Naive thymus-derived CD8-positive, alpha-beta T cell (primary cell): Measurements from ENCODE around the gene MTRF1. TPM values are rescaled to one million over a fixed set of nuclear protein-coding genes. Genes with fewer than 3 reads are reported as not detected.
A peak's percentile ranks its signal among the peaks of the same experiment; 100 is the strongest.

ENCODE experiments used
- ATAC-seq, 2 donors: fragments of 150-1000 bp; cut with Tn5 transposase in 1 of 2; sonication (Bioruptor Pico), chemical (Tn5 transposase) in 1 of 2; 1 replicate in 1 of 2; 2 replicates in 1 of 2; pipeline ENCODE4 v1.10.0; 2021; ENCODE audit warnings: mild to moderate bottlenecking in 2 of 2, moderate library complexity in 2 of 2
- POLR2A ChIA-PET: fragments of 350-600 bp; sonication (Branson Sonifier 250); formaldehyde crosslinking; loops from one replicate; lab custom pipeline; 2021; ENCODE audit warnings: antibody characterized with exemption; lab: Charles Lee
- DNase-seq, 10 donors: peaks; one replicate each; pipeline versions ENCODE4 v3.0.0 to v3.0.0-alpha.2; 2020 to 2022
- H3K27ac Mint-ChIP-seq, 10 donors: one replicate each; pipeline ENCODE4 v1.8.0; 2020 to 2022; ENCODE audit warnings: mild to moderate bottlenecking in 10 of 10, mixed read lengths in 10 of 10, moderate library complexity in 4 of 10, inconsistent platforms in 1 of 10
- H3K27me3 Mint-ChIP-seq, 5 donors: one replicate each; pipeline ENCODE4 v1.8.0; 2021 to 2022; ENCODE audit warnings: mixed read lengths in 5 of 5
- H3K36me3 Mint-ChIP-seq, 3 donors: one replicate each; pipeline ENCODE4 v1.8.0; 2020 to 2022; ENCODE audit warnings: mixed read lengths in 3 of 3, mild to moderate bottlenecking in 2 of 3, inconsistent platforms in 1 of 3
- H3K4me1 Mint-ChIP-seq, 4 donors: one replicate each; pipeline ENCODE4 v1.8.0; 2021 to 2022; ENCODE audit warnings: mixed read lengths in 4 of 4
- H3K4me3 Mint-ChIP-seq, 10 donors: one replicate each; pipeline ENCODE4 v1.8.0; 2020 to 2022; ENCODE audit warnings: mild to moderate bottlenecking in 10 of 10, mixed read lengths in 10 of 10, moderate library complexity in 6 of 10, inconsistent platforms in 1 of 10
- H3K9me3 Mint-ChIP-seq, 9 donors: one replicate each; pipeline ENCODE4 v1.8.0; 2020 to 2022; ENCODE audit warnings: mixed read lengths in 9 of 9, mild to moderate bottlenecking in 3 of 9, inconsistent platforms in 1 of 9, moderate library complexity in 1 of 9
- polyA plus RNA-seq, 3 donors: library from polyadenylated mRNA; unstranded; fragments of 300-500 nt; fragmentation: Illumina TruSeq; gene quantifications; one replicate each; pipeline ENCODE4 v1.2.3, GENCODE V29; 2021
- total RNA-seq, 8 experiments: library from RNA in 2 of 8; stranded (reverse) in 2 of 8; gene quantifications; one replicate each; pipeline ENCODE4 v1.2.3 and lab custom pipeline; 2021 to 2026

MTRF1 gene, protein sequence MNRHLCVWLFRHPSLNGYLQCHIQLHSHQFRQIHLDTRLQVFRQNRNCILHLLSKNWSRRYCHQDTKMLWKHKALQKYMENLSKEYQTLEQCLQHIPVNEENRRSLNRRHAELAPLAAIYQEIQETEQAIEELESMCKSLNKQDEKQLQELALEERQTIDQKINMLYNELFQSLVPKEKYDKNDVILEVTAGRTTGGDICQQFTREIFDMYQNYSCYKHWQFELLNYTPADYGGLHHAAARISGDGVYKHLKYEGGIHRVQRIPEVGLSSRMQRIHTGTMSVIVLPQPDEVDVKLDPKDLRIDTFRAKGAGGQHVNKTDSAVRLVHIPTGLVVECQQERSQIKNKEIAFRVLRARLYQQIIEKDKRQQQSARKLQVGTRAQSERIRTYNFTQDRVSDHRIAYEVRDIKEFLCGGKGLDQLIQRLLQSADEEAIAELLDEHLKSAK
- total RNA-seq (10 to 100 TPM; 44.2 to 45.9 TPM), polyA plus RNA-seq (10 to 100 TPM; 13.8 to 24.3 (median 19.7) TPM), total RNA-seq (lab: John Stamatoyannopoulos, UW) (23.3 to 64.0 (median 46.5) reads per million in 6 experiments)

DNA sequence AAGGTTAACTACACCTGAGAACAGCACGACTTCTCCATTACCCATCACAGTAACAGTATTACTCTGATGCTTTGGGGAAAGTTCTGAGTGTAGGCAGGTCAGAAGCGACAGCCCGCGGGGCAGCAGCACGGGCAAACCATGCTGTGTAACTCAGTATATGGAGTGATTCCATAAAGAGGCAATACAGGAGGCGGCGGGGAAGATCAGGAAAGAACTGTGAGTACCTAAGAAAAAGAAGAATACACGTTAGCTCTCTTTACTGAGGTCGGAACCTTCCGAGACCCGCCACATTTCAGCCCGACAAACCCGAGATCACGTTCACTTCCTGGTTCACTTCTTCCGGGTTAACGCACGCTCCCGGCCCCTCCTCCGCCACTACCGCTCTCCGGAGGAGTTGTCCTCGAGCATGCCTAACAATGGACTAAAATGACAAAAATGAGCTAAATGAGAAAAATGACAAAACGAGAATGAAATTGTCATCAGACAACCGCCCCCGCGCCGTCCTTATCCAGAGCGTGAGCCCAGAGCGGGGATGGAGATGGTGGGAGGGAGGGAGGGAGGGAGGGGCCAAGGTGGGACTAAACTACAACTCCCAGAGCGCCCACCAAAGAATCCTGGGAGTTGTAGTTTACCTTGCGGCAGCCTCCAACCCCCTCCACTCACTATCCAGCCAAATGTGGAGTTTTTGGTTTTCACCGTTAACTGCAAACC, at the start of gene MTRF1:
MTRF1 (minus strand) TSS at position 316 of the 711 bp plus-strand sequence. CDS start 2,669 bp downstream, outside the sequence.
- Mint-ChIP-seq H3K9me3 (peaks cover 0 to 6% (median 2%) of the 10 kb centered on the region in 9 donors), H3K27ac (peak within 1 kb of the TSS; percentile 95 to 99 (median 98)), H3K27me3 (no peaks in the 10 kb centered on the region), H3K36me3 (peaks cover 3 to 25% (median 13%) of the 10 kb centered on the region in 3 donors), H3K4me1 (peaks cover 7 to 51% (median 34%) of the 10 kb centered on the region in 4 donors), H3K4me3 (peak within 1 kb of the TSS; percentile 94 to 99 (median 97))
- ATAC-seq (peak; percentile 91 to 93), DNase-seq (peak; percentile 60 to 93 (median 81))
- POLR2A ChIA-PET: interaction anchor here (0.8 to 2.2 kb wide), 11 partner anchors 9 to 1727 kb away, joined by 3 to 12 read pairs (median 4); partner anchors contain the start of gene WBP4

DNA sequence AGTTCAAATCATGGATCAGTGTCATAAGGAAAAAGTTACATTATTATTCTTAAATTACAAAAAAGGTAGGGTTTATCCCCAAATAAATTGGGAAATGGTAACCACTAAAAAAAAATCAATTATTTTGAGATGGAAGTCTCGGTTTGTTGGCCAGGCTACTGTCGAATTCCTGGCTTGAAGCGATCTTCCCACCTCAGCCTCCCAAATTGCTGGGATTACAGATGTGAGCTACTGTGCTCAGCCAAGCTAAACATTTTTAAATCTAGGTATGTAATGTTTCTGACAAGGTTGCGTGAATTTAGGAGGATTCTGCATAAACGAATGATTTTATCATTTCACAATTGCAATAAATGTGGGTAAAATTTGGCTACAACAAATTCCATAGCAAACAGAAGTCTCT, 49.7 kb upstream of the MTRF1 start:
- Mint-ChIP-seq H3K4me1 (peaks cover 11 to 67% (median 51%) of the 10 kb centered on the region in 4 donors), H3K27me3 (peaks cover 0 to 1% (median 0%) of the 10 kb centered on the region in 5 donors), H3K9me3 (no peaks in the 10 kb centered on the region), H3K4me3 (peak overlapping the region; percentile 67 to 99 (median 94)), H3K27ac (peak overlapping the region in 9 of 10 donors; percentile 25 to 93 (median 78)), H3K36me3 (peaks cover 6 to 18% (median 10%) of the 10 kb centered on the region in 3 donors)
- POLR2A ChIA-PET: interaction anchor here (0.5 to 2.0 kb wide), 6 partner anchors 26 to 797 kb away, joined by 3 to 10 read pairs (median 4); partner anchors contain the start of gene MTRF1
- DNase-seq (no peak), ATAC-seq (no peak)

DNA sequence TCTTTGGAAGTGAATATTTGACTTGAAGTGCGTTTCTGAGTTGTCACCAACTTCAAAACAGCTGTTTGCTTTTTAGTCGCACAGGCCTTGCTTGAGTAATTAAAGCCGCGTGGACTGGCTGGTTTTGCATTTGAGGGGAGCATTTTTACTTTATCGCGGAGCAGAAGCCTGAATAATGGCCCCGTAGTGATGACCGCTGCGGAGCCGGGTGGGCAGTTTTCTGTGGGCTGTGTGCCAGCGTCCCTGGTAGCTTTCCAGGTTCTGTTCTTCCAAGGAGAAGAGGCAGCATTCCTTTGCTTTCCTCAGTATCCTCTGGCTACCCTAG, 48.8 kb upstream of the MTRF1 start:
- ATAC-seq (no peak), DNase-seq (peak in 2 of 10 donors; percentile 7 to 32)
- Mint-ChIP-seq H3K4me1 (peaks cover 11 to 58% (median 49%) of the 10 kb centered on the region in 4 donors), H3K27me3 (peaks cover 0 to 1% (median 0%) of the 10 kb centered on the region in 5 donors), H3K27ac (peak overlapping the region; percentile 78 to 97 (median 93)), H3K4me3 (peak overlapping the region; percentile 67 to 99 (median 94)), H3K9me3 (no peaks in the 10 kb centered on the region), H3K36me3 (peaks cover 5 to 8% (median 6%) of the 10 kb centered on the region in 3 donors)
- POLR2A ChIA-PET: interaction anchor here (0.6 to 2.0 kb wide), 10 partner anchors 8 to 252 kb away, joined by 3 to 10 read pairs (median 4); partner anchors contain the start of gene MTRF1

DNA sequence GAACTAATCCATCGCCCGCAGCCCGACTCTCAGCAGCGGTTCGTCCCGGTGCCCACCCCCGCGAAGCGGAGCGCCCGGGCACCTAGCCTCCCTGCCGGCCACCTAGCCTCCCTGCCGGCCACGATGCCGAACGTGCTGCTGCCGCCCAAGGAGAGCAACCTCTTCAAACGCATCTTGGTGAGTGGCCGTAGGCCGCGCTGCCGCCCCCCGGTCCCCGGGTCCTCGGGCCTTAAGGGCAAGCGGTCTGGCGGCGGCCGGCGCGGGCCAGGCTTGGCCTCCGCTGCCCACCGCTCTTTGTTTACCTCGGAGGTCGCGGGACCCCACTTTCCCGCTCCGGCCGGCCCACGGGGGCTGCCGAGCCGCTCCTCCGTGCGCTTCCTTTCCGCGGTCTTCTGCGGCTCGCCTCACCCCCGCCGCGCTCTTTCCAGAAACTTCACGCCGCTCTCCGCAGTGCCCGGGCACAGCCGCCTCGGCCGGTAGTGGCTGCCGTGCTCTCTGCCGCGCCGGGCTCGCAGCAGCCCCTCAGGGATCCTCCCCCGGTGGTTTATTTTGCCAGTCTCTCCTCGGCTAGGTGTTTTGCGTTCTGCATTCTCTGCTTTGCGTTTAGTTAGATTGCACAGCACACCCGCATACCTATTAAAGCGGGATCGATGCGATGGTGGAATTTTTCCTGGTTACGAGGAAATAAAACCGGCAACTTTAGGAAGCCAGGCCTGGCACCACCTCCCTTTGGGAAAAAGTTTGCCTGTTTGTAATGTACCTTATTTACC, 48.2 kb upstream of the MTRF1 start:
- DNase-seq (peak; percentile 32 to 72 (median 54)), ATAC-seq (peak; percentile 54 to 61)
- H3K9me3 Mint-ChIP-seq: no peaks in the 10 kb centered on the region
- peaks cover 10 to 58% (median 48%) of the 10 kb centered on the region in 4 donors for H3K4me1 Mint-ChIP-seq
- peak overlapping the region; percentile 78 to 97 (median 95) for H3K27ac Mint-ChIP-seq
- H3K36me3 Mint-ChIP-seq: peaks cover 2 to 6% (median 3%) of the 10 kb centered on the region in 3 donors
- peaks cover 0 to 1% (median 0%) of the 10 kb centered on the region in 5 donors for H3K27me3 Mint-ChIP-seq
- peak overlapping the region; percentile 67 to 99 (median 94) for H3K4me3 Mint-ChIP-seq
- POLR2A ChIA-PET: interaction anchor here (0.6 to 2.0 kb wide), 8 partner anchors 10 to 251 kb away, joined by 3 to 10 read pairs (median 4); partner anchors contain the start of gene MTRF1

DNA sequence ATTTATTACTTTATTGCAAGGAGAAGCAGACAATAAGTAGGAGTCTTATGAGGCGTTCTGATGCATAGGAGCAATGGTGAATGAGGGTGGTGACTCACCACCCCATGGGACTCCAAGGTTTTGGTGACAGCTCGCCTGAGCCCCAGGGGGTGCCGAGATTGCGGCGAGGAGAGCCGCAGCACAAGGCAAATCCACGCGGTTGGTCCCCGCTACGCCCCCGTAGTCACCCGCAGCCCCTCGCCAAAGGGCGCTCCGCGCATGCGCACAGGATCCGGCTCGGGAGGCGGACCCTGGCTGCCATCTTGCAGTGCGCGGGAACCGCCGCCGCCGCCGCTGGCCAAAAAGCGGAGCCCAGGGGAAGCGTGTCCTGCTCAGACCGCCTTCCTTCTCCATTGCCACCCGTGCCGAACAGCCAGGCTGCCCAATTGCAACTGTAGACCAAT, 47.6 kb upstream of the MTRF1 start, which contains the start of gene NAA16:
NAA16 (plus strand) TSS at position 305 of the 443 bp plus-strand sequence. CDS start 262 bp downstream, outside the sequence.
- ATAC-seq (peak; percentile 83 to 87), DNase-seq (peak; percentile 95 to 99 (median 96))
- POLR2A ChIA-PET: interaction anchor here (0.6 to 1.3 kb wide), 5 partner anchors 12 to 250 kb away, joined by 3 to 8 read pairs (median 3); partner anchors contain the start of gene WBP4
- peaks cover 0 to 6% (median 2%) of the 10 kb centered on the region in 3 donors for H3K36me3 Mint-ChIP-seq
- peaks cover 10 to 55% (median 46%) of the 10 kb centered on the region in 4 donors for H3K4me1 Mint-ChIP-seq
- H3K4me3 Mint-ChIP-seq: peak within 1 kb of the TSS; percentile 67 to 99 (median 94)
- H3K9me3 Mint-ChIP-seq: no peaks in the 10 kb centered on the region
- peaks cover 0 to 1% (median 0%) of the 10 kb centered on the region in 5 donors for H3K27me3 Mint-ChIP-seq
- H3K27ac Mint-ChIP-seq: peak within 1 kb of the TSS; percentile 78 to 97 (median 95)

DNA sequence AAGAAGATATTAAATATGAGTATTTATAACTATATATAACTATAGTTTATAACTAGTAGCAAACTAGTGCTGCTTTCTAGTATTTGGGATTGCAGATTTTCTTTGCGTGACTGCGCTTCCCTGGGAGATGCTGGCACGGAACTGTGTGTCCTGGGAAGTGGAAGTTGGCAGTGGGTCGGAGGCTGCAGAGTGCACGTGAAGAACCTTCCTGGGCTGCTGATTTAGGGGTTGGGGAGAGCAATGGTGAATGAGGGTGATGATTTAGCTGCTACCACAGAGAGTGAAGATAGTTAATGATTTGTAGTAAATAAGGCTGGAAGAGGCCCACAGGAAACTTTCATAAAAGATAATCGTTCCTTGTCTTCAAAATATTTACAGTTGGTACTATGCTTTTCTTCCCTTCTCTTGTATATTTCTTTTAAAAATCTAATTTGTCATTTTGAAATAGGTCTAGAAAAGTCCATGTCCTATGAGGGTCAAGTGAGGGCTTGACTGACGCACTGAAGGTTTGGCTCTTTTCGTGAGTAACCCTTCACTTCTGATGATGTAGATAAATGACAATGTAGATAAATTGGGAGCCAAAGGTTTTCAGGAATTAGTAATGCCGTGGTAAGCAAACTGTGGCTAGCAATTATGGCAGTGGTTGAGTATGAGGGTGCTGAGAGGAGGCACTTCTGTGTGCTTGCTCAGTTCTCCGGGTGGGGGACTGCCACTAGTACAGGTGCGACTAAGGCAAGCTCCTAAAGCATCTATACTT, 44.7 kb upstream of the MTRF1 start:
- DNase-seq (no peak), ATAC-seq (no peak)
- Mint-ChIP-seq H3K27ac (peak overlapping the region in 3 of 10 donors; percentile 27 to 86 (median 50)), H3K27me3 (peaks cover 0 to 1% (median 0%) of the 10 kb centered on the region in 5 donors), H3K4me3 (peak overlapping the region in 1 of 10 donors; percentile 20), H3K9me3 (no peaks in the 10 kb centered on the region), H3K36me3 (peaks cover 0 to 6% (median 2%) of the 10 kb centered on the region in 3 donors), H3K4me1 (peaks cover 7 to 33% (median 28%) of the 10 kb centered on the region in 4 donors)
- POLR2A ChIA-PET: no interaction called here

DNA sequence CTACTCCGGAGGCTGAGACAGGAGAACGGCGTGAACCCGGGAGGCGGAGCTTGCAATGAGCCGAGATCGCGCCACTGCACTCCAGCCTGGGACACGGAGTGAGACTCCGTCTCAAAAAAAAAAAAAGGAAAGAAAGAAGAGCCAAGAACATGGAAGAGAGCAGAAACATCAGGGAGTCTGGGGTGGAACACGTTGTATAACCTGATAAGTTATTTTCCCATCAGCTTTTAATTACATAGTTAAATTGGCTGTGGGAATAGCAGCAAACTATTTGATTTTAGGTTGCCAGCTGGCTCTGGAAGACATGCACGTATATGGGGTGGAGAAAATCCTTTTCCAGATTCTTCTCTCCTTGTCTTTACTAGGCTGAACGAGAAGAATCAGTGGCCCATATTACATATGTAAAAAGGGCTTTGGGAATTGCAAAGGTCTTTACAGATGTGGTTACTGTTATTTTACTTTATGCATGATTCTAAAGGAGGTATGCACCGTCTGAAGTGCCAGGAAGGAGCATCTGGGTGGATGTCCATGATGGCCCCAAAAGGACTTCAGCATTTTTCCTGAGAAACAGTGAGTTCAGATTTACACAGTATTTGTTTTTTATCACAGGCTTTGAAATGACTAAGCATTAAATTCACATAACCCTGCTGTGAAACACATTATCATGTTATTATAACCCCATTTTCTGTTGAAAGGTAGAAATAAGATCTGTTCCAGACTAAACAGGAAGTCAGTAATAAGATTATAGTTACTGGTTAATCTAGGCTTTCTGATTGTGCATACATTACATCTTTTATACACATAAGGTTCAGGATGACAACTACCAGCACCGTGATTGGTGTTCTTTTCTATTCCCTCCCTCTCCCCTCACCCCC, 43.1 kb upstream of the MTRF1 start:
- no peak for DNase-seq
- Mint-ChIP-seq H3K36me3 (no peaks in the 10 kb centered on the region), H3K4me3 (no peak overlapping the region), H3K4me1 (peaks cover 7 to 34% (median 24%) of the 10 kb centered on the region in 4 donors), H3K27ac (peak overlapping the region in 3 of 10 donors; percentile 11 to 29 (median 18)), H3K9me3 (no peaks in the 10 kb centered on the region), H3K27me3 (peaks cover 0 to 1% (median 0%) of the 10 kb centered on the region in 5 donors)
- POLR2A ChIA-PET: interaction anchor here (0.6 kb wide), 1 partner anchor 53 kb away, joined by 3 read pairs; no protein-coding TSS in a partner anchor
- no peak for ATAC-seq

DNA sequence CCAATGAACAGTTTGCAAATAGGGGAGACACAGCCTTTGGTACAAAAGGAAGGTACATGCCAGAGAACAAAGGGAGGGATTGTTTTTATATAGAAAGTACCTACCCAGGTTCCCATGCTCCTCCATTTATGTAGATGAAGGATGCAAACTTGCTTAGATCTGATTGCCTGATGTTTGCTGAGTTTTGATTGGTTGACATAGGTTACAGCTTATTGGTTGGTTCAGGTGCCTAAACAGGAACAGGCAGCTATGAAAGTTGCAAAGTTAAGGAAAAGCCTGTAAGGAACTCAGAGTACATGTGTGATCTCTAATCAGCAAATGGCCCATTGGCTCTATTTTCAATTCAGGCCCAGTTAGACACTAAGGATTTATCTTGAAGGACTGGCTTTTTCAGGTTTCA, 41.2 kb upstream of the MTRF1 start:
- DNase-seq (no peak), ATAC-seq (no peak)
- Mint-ChIP-seq H3K27ac (no peak overlapping the region), H3K36me3 (no peaks in the 10 kb centered on the region), H3K4me1 (peaks cover 10 to 32% (median 22%) of the 10 kb centered on the region in 4 donors), H3K4me3 (no peak overlapping the region), H3K9me3 (no peaks in the 10 kb centered on the region), H3K27me3 (no peaks in the 10 kb centered on the region)
- POLR2A ChIA-PET: interaction anchor here (1.0 kb wide), 1 partner anchor 8 kb away, joined by 3 read pairs; no protein-coding TSS in a partner anchor

DNA sequence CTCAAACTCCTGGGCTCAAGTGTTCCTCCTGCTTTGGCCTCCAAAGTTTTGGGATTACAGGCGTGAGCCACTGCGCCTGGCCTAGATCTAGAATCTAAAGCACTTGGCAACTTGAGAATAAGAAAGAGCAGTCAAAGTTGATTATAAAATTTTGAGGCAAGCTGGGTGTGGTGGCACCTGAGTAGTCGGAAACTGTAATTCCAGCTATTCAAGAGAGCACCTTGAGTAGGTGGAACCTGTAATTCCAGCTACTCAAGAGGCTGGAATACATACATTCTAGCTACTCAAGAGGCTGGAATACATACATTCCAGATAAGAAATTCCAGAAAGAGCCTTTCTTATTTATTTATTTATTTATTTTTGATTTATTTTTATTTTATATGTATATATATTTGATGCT, 39.4 kb upstream of the MTRF1 start:
- Mint-ChIP-seq H3K4me1 (peaks cover 11 to 31% (median 23%) of the 10 kb centered on the region in 4 donors), H3K36me3 (peaks cover 0 to 5% (median 0%) of the 10 kb centered on the region in 3 donors), H3K9me3 (no peaks in the 10 kb centered on the region), H3K27ac (no peak overlapping the region), H3K4me3 (no peak overlapping the region), H3K27me3 (no peaks in the 10 kb centered on the region)
- no peak for DNase-seq
- no peak for ATAC-seq
- POLR2A ChIA-PET: no interaction called here
